Thymus (tissue), 11 donors: ENCODE measurements around the gene RAB3IL1. TPM values are rescaled to one million over a fixed set of nuclear protein-coding genes. Genes with fewer than 3 reads are reported as not detected.

ENCODE experiments used
- DNase-seq, 9 donors: peaks; one replicate each; pipeline ENCODE4 v3.0.0-alpha.2; 2013; ENCODE audit warnings: low spot score in 9 of 9, low read depth in 6 of 9, missing footprints in 1 of 9
- H3K27ac ChIP-seq, 2 donors: one replicate each; pipeline ENCODE4 v1.5.1; 2013; ENCODE audit warnings: control low read depth in 1 of 2, low read depth in 1 of 2, low read length in 1 of 2, mild to moderate bottlenecking in 1 of 2, moderate library complexity in 1 of 2
- H3K27me3 ChIP-seq, 2 donors: one replicate each; pipeline ENCODE4 v1.5.1; 2013; ENCODE audit warnings: low read length in 1 of 2; ENCODE audit not compliant: control insufficient read depth in 2 of 2, insufficient read depth in 1 of 2
- H3K36me3 ChIP-seq, 2 donors: one replicate each; pipeline ENCODE4 v1.5.1; 2013; ENCODE audit warnings: low read length in 1 of 2, mild to moderate bottlenecking in 1 of 2, moderate library complexity in 1 of 2; ENCODE audit not compliant: control insufficient read depth in 2 of 2, insufficient read depth in 2 of 2
- H3K4me1 ChIP-seq, 2 donors: one replicate each; pipeline ENCODE4 v1.5.1; 2013; ENCODE audit warnings: low read length in 2 of 2; ENCODE audit not compliant: control insufficient read depth in 2 of 2, insufficient read depth in 2 of 2
- H3K4me3 ChIP-seq, 2 donors: one replicate each; pipeline ENCODE4 v1.5.1; 2013; ENCODE audit warnings: low read length in 2 of 2, control low read depth in 1 of 2, mild to moderate bottlenecking in 1 of 2
- H3K9me3 ChIP-seq, 2 donors: one replicate each; pipeline ENCODE4 v1.5.1; 2013; ENCODE audit warnings: low read length in 1 of 2, mild to moderate bottlenecking in 1 of 2; ENCODE audit not compliant: control insufficient read depth in 2 of 2, insufficient read depth in 1 of 2
- WGBS: extraction: QIAGEN DNeasy Blood & Tissue Kit; methylation state at CpG from one replicate; pipeline ENCODE4 v1.1.7; 2013; 5-methylcytosine and 5-hydroxymethylcytosine counted together
- polyA plus RNA-seq: library from polyadenylated mRNA; stranded (reverse); fragments of 200-250 nt; gene quantifications from one replicate; pipeline ENCODE4 v1.2.3, GENCODE V29; 2013
- total RNA-seq: library from RNA; stranded (reverse); fragments of 120-200 nt; gene quantifications from one replicate; pipeline ENCODE4 v1.2.4, GENCODE V29; 2013
- donor health status: healthy.

RAB3IL1 gene
- total and polyA plus RNA-seq, 2 donors: 3.6 to 14.2 TPM

GRCh38 chr11:61851113-61851899 lies 66.1 kb downstream of the RAB3IL1 start:
- no peaks in the 10 kb centered on the region for H3K4me1 ChIP-seq
- WGBS: 95% methylated on average over 24 of the region's 24 CpGs
- H3K36me3 ChIP-seq: peaks cover 77 to 86% of the 10 kb centered on the region in 2 donors
- H3K27ac ChIP-seq: peak overlapping the region in 1 of 2 donors; percentile 25
- H3K4me3 ChIP-seq: no peak overlapping the region
- H3K9me3 ChIP-seq: no peaks in the 10 kb centered on the region
- no peak for DNase-seq
- H3K27me3 ChIP-seq: no peaks in the 10 kb centered on the region

DNA sequence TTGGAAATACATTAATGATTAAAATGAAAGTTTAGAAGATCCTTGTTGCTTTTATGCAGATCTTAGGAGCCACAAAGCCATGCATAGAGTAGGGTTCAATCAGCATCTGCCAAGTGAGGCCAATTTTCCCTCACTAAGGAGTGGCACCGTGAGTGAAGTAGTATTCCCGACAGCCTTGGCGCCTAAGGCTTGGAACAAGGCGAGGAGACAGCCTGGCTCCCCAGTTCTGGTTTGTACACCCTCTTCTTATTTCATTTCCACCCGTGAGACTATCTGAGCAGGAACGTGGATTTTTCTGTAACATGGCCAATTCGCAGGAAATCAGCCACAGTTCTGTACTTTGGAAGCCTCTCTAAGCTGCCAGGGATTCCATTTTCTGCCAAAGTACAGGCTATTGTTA lies 66.7 kb downstream of the RAB3IL1 start:
- Histone ChIP-seq H3K27ac (no peak overlapping the region), H3K36me3 (peaks cover 71 to 86% of the 10 kb centered on the region in 2 donors), H3K9me3 (no peaks in the 10 kb centered on the region), H3K4me1 (no peaks in the 10 kb centered on the region), H3K4me3 (no peak overlapping the region), H3K27me3 (no peaks in the 10 kb centered on the region)
- DNase-seq: no peak
- 96% methylated on average over 7 of the region's 7 CpGs for WGBS

DNA sequence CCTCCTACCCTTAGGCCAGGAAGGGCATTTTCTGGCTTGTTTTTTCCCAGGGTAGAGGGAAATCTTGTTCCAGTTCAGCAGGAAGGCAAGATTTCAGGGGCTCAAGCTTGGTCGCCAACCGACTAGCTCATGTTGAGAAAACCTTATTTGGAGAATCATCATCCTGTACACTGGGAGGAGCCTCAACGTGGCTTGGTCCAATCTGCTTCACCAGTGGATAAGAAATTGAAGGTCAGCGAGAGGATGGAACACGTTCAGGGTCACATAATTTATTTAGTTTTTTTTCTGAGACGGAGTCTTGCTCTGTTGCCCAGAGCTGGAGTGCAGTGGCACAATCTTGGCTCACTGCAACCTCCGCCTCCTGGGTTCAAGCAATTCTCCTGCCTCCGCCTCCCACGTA lies 68.7 kb downstream of the RAB3IL1 start:
- no peak for DNase-seq
- no peaks in the 10 kb centered on the region for H3K4me1 ChIP-seq
- H3K36me3 ChIP-seq: peaks cover 55 to 75% of the 10 kb centered on the region in 2 donors
- 98% methylated on average over 9 of the region's 9 CpGs for WGBS
- H3K4me3 ChIP-seq: no peak overlapping the region
- H3K27me3 ChIP-seq: no peaks in the 10 kb centered on the region
- no peaks in the 10 kb centered on the region for H3K9me3 ChIP-seq
- H3K27ac ChIP-seq: no peak overlapping the region

- H3K27ac ChIP-seq: no peak overlapping the region
- no peaks in the 10 kb centered on the region for H3K27me3 ChIP-seq
- no peak for DNase-seq
- H3K4me1 ChIP-seq: no peaks in the 10 kb centered on the region
- H3K9me3 ChIP-seq: no peaks in the 10 kb centered on the region
- H3K36me3 ChIP-seq: peaks cover 51 to 76% of the 10 kb centered on the region in 2 donors
- 96% methylated on average over 18 of the region's 18 CpGs for WGBS
- H3K4me3 ChIP-seq: no peak overlapping the region
These were observed 69.3 kb downstream of the RAB3IL1 start for GRCh38 chr11:61847914-61848581.

Other genes with a start within 250 kb of the RAB3IL1 start
- 0.14 TPM for gene DAGLA, start 237.2 kb downstream of the RAB3IL1 start, total RNA-seq
- gene DAGLA, start 237.2 kb downstream of the RAB3IL1 start, polyA plus RNA-seq: 0.43 TPM
- 0.09 TPM for gene MYRF, start 164.9 kb downstream of the RAB3IL1 start, total RNA-seq
- gene MYRF, start 164.9 kb downstream of the RAB3IL1 start, polyA plus RNA-seq: 0.62 TPM
- 161 TPM for gene TMEM258, start 125.0 kb downstream of the RAB3IL1 start, total RNA-seq
- 148 TPM for gene TMEM258, start 125.0 kb downstream of the RAB3IL1 start, polyA plus RNA-seq
- 84.1 TPM for gene FEN1, start 124.7 kb downstream of the RAB3IL1 start, total RNA-seq
- 10.0 TPM for gene FEN1, start 124.7 kb downstream of the RAB3IL1 start, polyA plus RNA-seq
- gene FADS1, start 100.6 kb downstream of the RAB3IL1 start, total RNA-seq: 12.9 TPM
- 4.4 TPM for gene FADS1, start 100.6 kb downstream of the RAB3IL1 start, polyA plus RNA-seq
- gene FADS2, start 89.3 kb downstream of the RAB3IL1 start, total RNA-seq: 39.5 TPM
- 11.2 TPM for gene FADS2, start 89.3 kb downstream of the RAB3IL1 start, polyA plus RNA-seq
- 4.7 TPM for gene FADS3, start 26.0 kb downstream of the RAB3IL1 start, total RNA-seq
- 19.3 TPM for gene FADS3, start 26.0 kb downstream of the RAB3IL1 start, polyA plus RNA-seq
- gene BEST1, start 32.8 kb upstream of the RAB3IL1 start, total RNA-seq: 0.47 TPM
- 3.3 TPM for gene BEST1, start 32.8 kb upstream of the RAB3IL1 start, polyA plus RNA-seq
- 326 TPM for gene FTH1, start 50.1 kb upstream of the RAB3IL1 start, total RNA-seq
- gene FTH1, start 50.1 kb upstream of the RAB3IL1 start, polyA plus RNA-seq: 3,415 TPM
- 24.7 TPM for gene INCENP, start 206.4 kb upstream of the RAB3IL1 start, total RNA-seq
- 5.2 TPM for gene INCENP, start 206.4 kb upstream of the RAB3IL1 start, polyA plus RNA-seq